Thyroid gland (tissue), 4 donors: Measurements from ENCODE around the gene RALY. TPM values are rescaled to one million over a fixed set of nuclear protein-coding genes. Genes with fewer than 3 reads are reported as not detected.
A peak's percentile ranks its signal among the peaks of the same experiment; 100 is the strongest.
"Not testable (repeated sequence)": the region's sequence is repeated elsewhere in the genome, so short reads cannot be mapped to it uniquely, and the experiment has no call there.

Source experiments
- DNase-seq, 2 donors: peaks; one replicate each; pipeline ENCODE4 v3.0.0-alpha.2; 2019
- H3K27ac ChIP-seq, 3 donors: fragments of 200-600 bp; sonication (generic); 1 replicate in 2 of 3; 2 replicates in 1 of 3; pipeline ENCODE4 v1.5.1; 2016 to 2019; ENCODE audit warnings: mild to moderate bottlenecking in 1 of 3, moderate library complexity in 1 of 3
- H3K27me3 ChIP-seq: fragments of 200-600 bp; sonication (generic); one replicate; pipeline ENCODE4 v1.5.1; 2019
- H3K36me3 ChIP-seq, 2 donors: fragments of 200-600 bp; sonication (generic); one replicate each; pipeline ENCODE4 v1.5.1; 2016 to 2019
- H3K4me1 ChIP-seq, 2 donors: fragments of 200-600 bp; sonication (generic); one replicate each; pipeline ENCODE4 v1.5.1; 2017 to 2019
- H3K4me3 ChIP-seq, 3 donors: fragments of 200-600 bp; sonication (generic); replicated peaks in 1 of 3; 1 replicate in 2 of 3; 2 replicates in 1 of 3; pipeline ENCODE4 v1.5.1; 2016; ENCODE audit warnings: mild to moderate bottlenecking in 1 of 3
- H3K9me3 ChIP-seq: fragments of 200-600 bp; sonication (generic); one replicate; pipeline ENCODE4 v1.5.1; 2017
- POLR2A ChIP-seq, 2 donors: fragments of 450-650 bp; IDR thresholded peaks; one replicate each; pipeline ENCODE4 v1.6.1; 2017; ENCODE audit warnings: antibody characterized with exemption in 2 of 2, mild to moderate bottlenecking in 2 of 2, moderate library complexity in 1 of 2
- WGBS, 2 donors: methylation state at CpG; one replicate each; pipeline ENCODE4 v1.1.5; 2017; 5-methylcytosine and 5-hydroxymethylcytosine counted together
- intact Hi-C: fragments of 100-400 bp; cut with DNase I; formaldehyde crosslinking; loops from one replicate; pipeline ENCODE4 v1.15.1; 2023
- microRNA-seq: library from miRNA; unstranded; fragments of <30 nt; microRNA quantifications from one replicate; pipeline ENCODE4, GENCODE V29; 2016
- small RNA-seq: library from RNA; depleted of rRNA; stranded (forward); fragments of <200 nt; gene quantifications from one replicate; pipeline ENCODE3, GENCODE V24; 2016
- total RNA-seq, 4 donors: library from RNA; depleted of rRNA; stranded (reverse); fragments of >200 nt; gene quantifications; one replicate each; pipeline ENCODE4 v1.2.3, GENCODE V29; 2016
- TF ChIP-seq, protein P1 (sequence below), 6 experiments: fragments of 200-600 bp in 3 of 6; fragments of 450-650 bp in 3 of 6; sonication (generic) in 3 of 6; IDR thresholded peaks; one replicate each; pipeline ENCODE4 v1.5.1; 2016 to 2019; ENCODE audit warnings: antibody characterized with exemption in 6 of 6, mild to moderate bottlenecking in 2 of 6, inconsistent platforms in 1 of 6, moderate library complexity in 1 of 6

The RALY gene
- total RNA-seq, 4 donors from 2014 or later, result 124 to 208 (median 151) TPM

GRCh38 chr20:34129518-34130162 lies 135.9 kb downstream of the RALY start:
- H3K27ac ChIP-seq, result no peak overlapping the region
- no peaks in the 10 kb centered on the region for H3K9me3 ChIP-seq
- H3K4me3 ChIP-seq, result no peak overlapping the region
- TF ChIP-seq, protein P1, sequence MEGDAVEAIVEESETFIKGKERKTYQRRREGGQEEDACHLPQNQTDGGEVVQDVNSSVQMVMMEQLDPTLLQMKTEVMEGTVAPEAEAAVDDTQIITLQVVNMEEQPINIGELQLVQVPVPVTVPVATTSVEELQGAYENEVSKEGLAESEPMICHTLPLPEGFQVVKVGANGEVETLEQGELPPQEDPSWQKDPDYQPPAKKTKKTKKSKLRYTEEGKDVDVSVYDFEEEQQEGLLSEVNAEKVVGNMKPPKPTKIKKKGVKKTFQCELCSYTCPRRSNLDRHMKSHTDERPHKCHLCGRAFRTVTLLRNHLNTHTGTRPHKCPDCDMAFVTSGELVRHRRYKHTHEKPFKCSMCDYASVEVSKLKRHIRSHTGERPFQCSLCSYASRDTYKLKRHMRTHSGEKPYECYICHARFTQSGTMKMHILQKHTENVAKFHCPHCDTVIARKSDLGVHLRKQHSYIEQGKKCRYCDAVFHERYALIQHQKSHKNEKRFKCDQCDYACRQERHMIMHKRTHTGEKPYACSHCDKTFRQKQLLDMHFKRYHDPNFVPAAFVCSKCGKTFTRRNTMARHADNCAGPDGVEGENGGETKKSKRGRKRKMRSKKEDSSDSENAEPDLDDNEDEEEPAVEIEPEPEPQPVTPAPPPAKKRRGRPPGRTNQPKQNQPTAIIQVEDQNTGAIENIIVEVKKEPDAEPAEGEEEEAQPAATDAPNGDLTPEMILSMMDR (IDR thresholded peaks at IDR 0.05), result peak; percentile 66 to 90 (median 86)
- TF ChIP-seq POLR2A (IDR thresholded peaks at IDR 0.05), result no peak
- H3K27me3 ChIP-seq, result no peaks in the 10 kb centered on the region
- peak; percentile 53 to 56 for DNase-seq
- no peaks in the 10 kb centered on the region for H3K36me3 ChIP-seq
- no peaks in the 10 kb centered on the region for H3K4me1 ChIP-seq
- intact Hi-C loops, result loop anchor here (5.0 to 10.0 kb wide), 2 partner anchors 267 to 665 kb away; no protein-coding TSS in a partner anchor
- WGBS, 2 donors, result 2% methylated on average over 10 of the region's 10 CpGs

- intact Hi-C loops, result loop anchor here (10.0 kb wide), 1 partner anchor 667 kb away; no protein-coding TSS in a partner anchor
- H3K27me3 ChIP-seq, result no peaks in the 10 kb centered on the region
- DNase-seq, result no peak
- no peak for TF ChIP-seq POLR2A (IDR thresholded peaks at IDR 0.05)
- TF ChIP-seq, protein P1 (IDR thresholded peaks at IDR 0.05), result no peak
- no peaks in the 10 kb centered on the region for H3K36me3 ChIP-seq
- H3K9me3 ChIP-seq, result no peaks in the 10 kb centered on the region
- H3K4me1 ChIP-seq, result no peaks in the 10 kb centered on the region
- no peak overlapping the region for H3K4me3 ChIP-seq
- WGBS, 2 donors, result 60 to 78% methylated on average over 4 of the region's 4 CpGs
- no peak overlapping the region for H3K27ac ChIP-seq
Measured at GRCh38 chr20:34131491-34131890, 137.8 kb downstream of the RALY start.

- not testable (repeated sequence) for H3K4me1 ChIP-seq, H3K27me3 ChIP-seq, H3K9me3 ChIP-seq, DNase-seq, H3K4me3 ChIP-seq, H3K36me3 ChIP-seq, H3K27ac ChIP-seq
- 88% methylated on average over 6 of the region's 26 CpGs; no CpG with 5 or more reads in 1 of the 2 donors for WGBS, 2 donors
- intact Hi-C loops, result loop anchor here (10.0 kb wide), 1 partner anchor 668 kb away; no protein-coding TSS in a partner anchor
Measured at GRCh38 chr20:34132491-34132890, 138.8 kb downstream of the RALY start.

GRCh38 chr20:34132943-34133342 lies 139.2 kb downstream of the RALY start:
- not testable (repeated sequence) for DNase-seq, H3K27ac ChIP-seq, H3K4me1 ChIP-seq, H3K27me3 ChIP-seq, H3K4me3 ChIP-seq, H3K9me3 ChIP-seq, H3K36me3 ChIP-seq
- intact Hi-C loops, result loop anchor here (10.0 kb wide), 1 partner anchor 668 kb away; no protein-coding TSS in a partner anchor
- WGBS, 2 donors, result 85 to 91% methylated on average over 6 to 13 of the region's 21 CpGs

DNA sequence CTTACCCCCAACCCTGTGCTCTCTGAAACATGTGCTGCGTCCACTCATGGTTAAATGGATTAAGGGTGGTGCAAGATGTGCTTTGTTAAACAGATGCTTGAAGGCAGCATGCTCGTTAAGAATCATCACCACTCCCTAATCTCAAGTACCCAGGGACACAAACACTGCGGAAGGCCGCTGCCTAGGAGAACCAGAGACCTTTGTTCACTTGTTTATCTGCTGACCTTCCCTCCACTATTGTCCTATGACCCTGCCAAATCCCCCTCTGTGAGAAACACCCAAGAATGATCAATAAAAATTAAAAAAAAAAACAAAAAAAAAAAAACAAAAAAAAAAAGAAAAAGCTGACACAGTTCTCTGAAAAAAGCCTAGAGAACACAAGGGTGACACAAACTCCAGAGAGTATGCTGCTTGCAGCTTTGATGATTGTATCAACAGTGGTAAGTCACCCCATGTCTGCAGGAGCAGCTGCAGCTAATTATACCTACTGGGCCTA lies 139.7 kb downstream of the RALY start:
- H3K27me3 ChIP-seq, H3K27ac ChIP-seq, H3K36me3 ChIP-seq, H3K4me1 ChIP-seq, H3K9me3 ChIP-seq, DNase-seq, H3K4me3 ChIP-seq: not testable (repeated sequence)
- intact Hi-C loops, result loop anchor here (10.0 kb wide), 1 partner anchor 669 kb away; no protein-coding TSS in a partner anchor
- WGBS, 2 donors, result 44 to 75% methylated on average over 2 to 4 of the region's 4 CpGs

Small RNA genes within 50 kb of the gene (microRNA-seq; reads per million reads assigned to microRNA genes)
- not detected for gene MIR4755

Small RNA genes within 50 kb of the gene (small RNA-seq; reads per million reads assigned to genes)
- gene MIR4755, result not detected

Other genes with a start within 250 kb of the RALY start
- gene CHMP4B, start 182.6 kb upstream of the RALY start, total RNA-seq, result 10 to 100 TPM; 70.3 to 93.5 (median 85.7) TPM
- gene EIF2S2, start 118.3 kb downstream of the RALY start, total RNA-seq, result 10 to 100 TPM; 34.1 to 50.5 (median 42.6) TPM
- not detected for gene ASIP, start 247.5 kb downstream of the RALY start, total RNA-seq